ENCODE results near the gene ANAPC4.

ANAPC4 gene

GRCh38 chr4:25430630-25431029, 53.6 kb downstream of the ANAPC4 start:
- no peak for DNase-seq (ENCODE audit: extremely low read depth in 1 of 2, low read depth in 1 of 2)

DNA sequence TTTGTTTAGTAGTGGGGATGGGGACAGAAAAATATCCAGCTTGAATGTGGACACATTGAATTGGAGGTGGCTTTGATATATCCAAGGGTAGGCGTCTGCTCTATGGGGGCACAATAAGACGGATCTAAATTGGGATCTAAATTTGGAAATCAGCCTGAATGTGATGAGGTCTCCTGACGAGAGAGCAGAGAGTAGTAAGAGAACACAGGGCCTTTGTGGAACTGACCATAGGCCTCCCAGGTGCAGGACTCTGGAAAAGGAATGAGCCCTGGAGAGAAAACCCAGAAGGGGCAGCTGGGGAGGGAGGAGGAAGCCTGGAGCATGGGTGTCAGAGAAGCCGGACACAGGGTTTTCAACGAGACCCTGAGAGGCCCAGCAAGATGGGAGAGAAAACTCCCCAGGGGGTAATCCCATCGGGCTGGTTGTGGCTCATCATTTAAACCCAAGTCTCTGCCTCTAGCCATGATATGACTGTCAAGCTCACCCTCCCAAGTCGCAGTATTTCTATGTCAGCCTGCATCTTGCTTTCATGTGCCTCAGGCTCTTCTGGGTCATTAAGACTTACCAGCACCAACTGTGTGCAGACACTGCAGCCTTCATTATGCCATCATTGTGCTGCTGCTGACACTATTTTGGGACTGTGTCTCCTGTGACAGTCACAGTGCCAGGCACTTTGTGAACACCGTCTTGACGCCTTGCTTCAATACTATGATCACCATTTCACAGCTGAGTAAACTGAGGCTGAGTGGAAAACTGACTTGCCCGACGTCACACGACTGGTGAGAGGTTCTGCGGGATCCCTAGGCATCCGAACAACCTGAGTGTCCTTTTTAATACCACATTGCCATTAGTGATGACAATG, 57.1 kb downstream of the ANAPC4 start:
- no peak for DNase-seq (ENCODE audit: extremely low read depth in 1 of 2, low read depth in 1 of 2)

- no peak for DNase-seq (ENCODE audit: extremely low read depth in 1 of 2, low read depth in 1 of 2)
These were observed 60.9 kb downstream of the ANAPC4 start for GRCh38 chr4:25437926-25438325.

DNA sequence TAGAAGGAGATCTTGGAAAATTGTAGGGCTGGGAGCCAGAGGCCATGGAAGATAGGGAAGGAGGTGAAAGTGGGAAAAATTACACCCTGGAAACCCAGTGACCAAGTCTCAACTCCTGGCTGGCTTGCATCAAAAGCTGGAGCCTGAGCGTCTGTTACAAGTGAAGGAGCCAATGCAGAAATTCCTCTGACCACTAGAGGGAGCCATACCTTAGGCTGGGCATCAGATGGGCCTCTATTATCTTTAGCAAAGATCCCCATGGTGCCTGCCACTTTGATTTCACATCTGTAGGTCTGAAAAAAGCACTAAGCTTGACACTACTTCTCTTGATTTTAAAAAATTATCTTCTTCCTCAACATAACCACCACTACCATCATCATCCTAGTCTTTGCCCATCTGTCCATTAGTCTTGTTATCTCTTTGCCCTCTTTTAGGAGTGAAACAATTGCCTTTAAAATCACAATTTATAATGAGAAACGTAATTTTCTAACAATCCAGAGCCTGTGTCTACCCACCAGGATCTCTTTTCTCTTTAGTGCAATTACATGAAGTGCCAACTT, 62.9 kb downstream of the ANAPC4 start:
- DNase-seq (ENCODE audit: extremely low read depth in 1 of 2, low read depth in 1 of 2), result peak; percentile 6 to 29

GRCh38 chr4:25440478-25441030, 63.5 kb downstream of the ANAPC4 start:
- DNase-seq (ENCODE audit: extremely low read depth in 1 of 2, low read depth in 1 of 2), result no peak

- no peak for DNase-seq (ENCODE audit: extremely low read depth in 1 of 2, low read depth in 1 of 2)
These were observed 64.6 kb downstream of the ANAPC4 start for GRCh38 chr4:25441519-25442117.

DNA sequence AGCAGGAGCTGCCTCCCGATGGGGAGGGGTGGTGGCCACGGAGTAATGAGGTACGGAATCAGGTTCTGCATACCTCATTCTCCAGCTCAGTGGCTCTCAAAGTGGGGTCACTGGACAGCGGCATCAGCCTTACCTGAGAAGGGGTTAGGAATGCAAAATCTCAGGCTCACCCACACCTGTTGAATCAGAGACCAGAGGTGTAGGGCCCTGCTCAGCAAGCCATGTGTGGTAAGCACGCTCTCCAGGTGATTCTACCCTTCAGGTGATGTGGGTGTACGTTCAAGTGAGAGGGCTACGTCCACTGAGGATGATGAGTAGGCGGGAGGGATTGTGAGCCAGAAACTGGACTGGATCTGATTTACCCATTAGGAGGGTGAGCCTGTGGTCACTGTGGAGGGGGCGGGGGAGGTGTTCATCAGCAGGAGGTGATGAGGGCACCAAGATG, 65.8 kb downstream of the ANAPC4 start:
- no peak for DNase-seq (ENCODE audit: extremely low read depth in 1 of 2, low read depth in 1 of 2)

DNA sequence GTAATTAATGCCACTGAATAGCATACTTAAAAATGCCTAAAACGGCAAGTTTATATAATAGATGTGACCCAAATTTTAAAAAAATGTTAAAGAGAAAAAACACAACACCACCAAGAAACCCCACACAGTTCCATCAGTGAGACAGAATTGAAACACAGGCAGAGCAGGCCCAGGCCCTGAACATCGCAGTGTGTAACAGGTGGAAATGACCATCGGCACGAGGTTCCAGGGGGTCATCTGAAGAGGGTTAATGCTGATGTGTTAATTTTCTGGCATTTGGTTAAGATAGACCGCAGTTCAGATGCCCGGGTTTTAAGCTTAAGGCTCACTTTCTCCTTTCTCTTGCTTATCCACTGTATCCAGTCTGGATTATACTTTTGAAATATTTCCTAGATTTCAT, 66.8 kb downstream of the ANAPC4 start:
- no peak for DNase-seq (ENCODE audit: extremely low read depth in 1 of 2, low read depth in 1 of 2)

GRCh38 chr4:25446611-25447010, 69.5 kb downstream of the ANAPC4 start:
- no peak for DNase-seq (ENCODE audit: extremely low read depth in 1 of 2, low read depth in 1 of 2)

- DNase-seq (ENCODE audit: extremely low read depth in 1 of 2, low read depth in 1 of 2), result no peak
These were observed 71.5 kb downstream of the ANAPC4 start for GRCh38 chr4:25448379-25449109.

DNA sequence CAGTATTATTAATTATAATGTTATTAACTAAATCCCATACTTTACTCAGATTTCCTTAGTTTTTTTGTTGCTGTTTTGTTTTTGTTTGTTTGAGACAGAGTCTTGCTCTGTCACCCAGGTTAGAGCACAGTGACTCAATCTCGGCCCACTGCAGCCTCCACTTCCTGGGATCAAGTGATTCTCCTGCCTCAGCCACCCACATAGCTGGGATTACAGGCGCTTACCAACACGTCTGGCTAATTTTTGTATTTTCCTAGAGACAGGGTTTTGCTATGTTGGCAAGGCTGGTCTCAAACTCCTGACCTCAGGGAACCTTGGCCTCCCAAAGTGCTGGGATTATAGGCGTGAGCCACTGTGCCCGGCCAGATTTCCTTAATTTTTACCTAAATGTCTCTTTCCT, 72.2 kb downstream of the ANAPC4 start:
- no peak for DNase-seq (ENCODE audit: extremely low read depth in 1 of 2, low read depth in 1 of 2)

- no peak for DNase-seq (ENCODE audit: extremely low read depth in 1 of 2, low read depth in 1 of 2)
These were observed 72.6 kb downstream of the ANAPC4 start for GRCh38 chr4:25449688-25450087.

DNA sequence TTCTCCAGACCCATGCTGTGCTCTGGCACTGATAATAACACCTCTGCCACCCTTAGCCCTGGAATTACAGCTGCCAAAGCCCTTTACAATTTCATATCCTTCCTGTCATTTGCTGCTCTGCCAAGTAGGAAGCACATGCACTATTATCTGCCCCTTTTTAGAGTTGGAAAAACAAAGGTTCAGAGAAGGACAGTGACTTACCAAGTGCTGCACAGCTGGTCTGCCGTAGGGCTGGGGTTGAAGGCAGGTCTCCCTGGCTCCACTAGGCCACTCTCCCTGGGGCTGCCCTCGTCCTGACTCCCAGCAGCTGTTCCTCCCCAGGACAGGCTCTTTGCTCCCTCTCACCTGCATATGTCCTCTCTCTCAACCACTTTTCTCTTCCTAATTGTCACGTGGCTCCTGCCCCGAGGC, 73.4 kb downstream of the ANAPC4 start:
- no peak for DNase-seq (ENCODE audit: extremely low read depth in 1 of 2, low read depth in 1 of 2)

DNA sequence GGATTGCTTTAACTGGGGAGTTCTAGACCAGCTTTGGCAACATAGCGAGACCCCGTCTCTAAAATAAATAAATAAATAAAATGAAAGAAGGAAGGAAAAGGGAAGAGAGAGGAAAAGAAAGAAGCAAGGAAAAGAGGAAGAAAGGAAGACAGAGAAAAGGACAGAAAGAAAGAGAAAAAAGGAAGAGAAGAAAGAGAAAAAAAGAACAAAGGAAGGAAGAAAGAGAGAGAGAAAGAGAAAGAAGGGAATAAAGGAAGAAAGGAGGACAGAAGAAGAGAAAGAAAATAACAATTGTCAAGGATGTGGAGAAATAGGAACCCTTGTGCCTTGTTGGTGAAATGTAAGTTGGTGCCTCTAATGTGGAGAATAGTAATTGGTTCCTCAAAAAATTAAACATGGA, 74.6 kb downstream of the ANAPC4 start:
- no peak for DNase-seq (ENCODE audit: extremely low read depth in 1 of 2, low read depth in 1 of 2)

GRCh38 chr4:25452081-25452480, 75.0 kb downstream of the ANAPC4 start:
- no peak for DNase-seq (ENCODE audit: extremely low read depth in 1 of 2, low read depth in 1 of 2)

- no peak for DNase-seq (ENCODE audit: extremely low read depth in 1 of 2, low read depth in 1 of 2)
These were observed 77.4 kb downstream of the ANAPC4 start for GRCh38 chr4:25454476-25454875.

- no peak for DNase-seq (ENCODE audit: extremely low read depth in 1 of 2, low read depth in 1 of 2)
These were observed 80.1 kb downstream of the ANAPC4 start for GRCh38 chr4:25457053-25457715.

DNA sequence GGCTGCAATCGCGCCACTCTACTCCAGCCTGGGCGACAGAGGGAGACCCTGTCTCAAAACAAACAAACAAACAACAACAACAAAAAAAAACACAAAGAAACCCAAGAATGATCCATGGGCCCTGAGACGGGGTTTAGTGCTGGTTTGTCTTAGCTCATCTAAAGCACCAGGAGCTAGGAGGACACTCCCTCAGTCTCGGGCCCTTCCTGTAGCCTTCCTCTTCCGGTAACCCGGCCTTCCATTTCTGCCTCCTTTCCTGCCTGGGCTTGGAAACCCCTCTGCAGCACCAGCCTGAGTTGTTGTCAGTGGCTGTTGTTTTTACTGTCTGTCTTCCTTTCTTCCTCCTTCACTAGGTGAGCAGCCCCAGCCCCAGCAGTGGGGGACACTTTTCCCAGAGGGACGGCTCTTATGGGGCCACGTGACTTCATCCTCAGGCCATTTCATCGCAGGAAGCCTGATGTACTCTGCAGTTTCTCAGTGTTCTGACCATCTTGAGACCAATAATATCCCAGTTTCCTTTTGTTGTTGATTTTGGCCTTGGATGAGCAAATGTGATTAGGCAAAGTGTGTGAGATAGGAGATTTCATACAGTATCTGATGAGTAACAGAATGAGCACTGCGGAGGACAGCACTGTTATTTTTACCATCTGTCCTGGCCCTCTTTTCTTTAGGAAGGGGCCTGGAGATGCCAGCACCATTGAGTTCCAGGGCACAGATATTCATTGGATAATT, 90.1 kb downstream of the ANAPC4 start:
- DNase-seq (ENCODE audit: extremely low read depth in 1 of 2, low read depth in 1 of 2), result no peak

DNA sequence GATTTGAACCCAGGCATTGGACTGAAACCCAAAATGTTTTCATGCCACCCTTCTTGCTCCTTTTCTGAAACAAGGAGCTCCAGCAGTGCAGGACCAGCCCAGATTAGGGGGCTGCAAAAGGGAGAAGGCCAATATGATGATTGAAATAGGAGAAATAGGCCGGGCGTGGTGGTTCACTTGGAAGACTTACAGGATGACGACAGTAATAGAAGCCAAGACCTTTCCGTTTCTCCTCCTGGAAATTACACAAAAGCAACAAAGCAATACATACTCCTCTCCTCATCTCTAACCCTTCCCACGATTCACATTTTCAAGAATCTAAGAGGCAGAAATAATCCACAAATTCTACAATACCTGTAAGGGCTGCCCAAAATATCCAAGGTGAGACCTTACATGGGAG, 90.8 kb downstream of the ANAPC4 start:
- no peak for DNase-seq (ENCODE audit: extremely low read depth in 1 of 2, low read depth in 1 of 2)

All from stimulated activated CD8-positive, alpha-beta memory T cell treated with anti-CD3 and anti-CD28 coated beads, Interleukin-7, amount 100 ng/mL, for 48 hours (primary cell).